Activated CD4-positive, alpha-beta memory T cell treated with anti-CD3 and anti-CD28 coated beads, Interleukin-2, amount 10 ng/mL, durations not matched to agents 7 days and 5 days (primary cell): ENCODE data around the gene ITSN1. TPM values are rescaled to one million over a fixed set of nuclear protein-coding genes. Genes with fewer than 3 reads are reported as not detected.
"Not testable (repeated sequence)": the region's sequence is repeated elsewhere in the genome, so short reads cannot be mapped to it uniquely, and the experiment has no call there.

ENCODE experiments used
- CTCF ChIA-PET: fragments of 350-600 bp; sonication (Branson Sonifier 250); formaldehyde crosslinking; loops from one replicate; lab custom pipeline; 2021; ENCODE audit warnings: antibody characterized with exemption, inconsistent platforms; lab: Charles Lee
- POLR2A ChIA-PET: fragments of 350-600 bp; sonication (Branson Sonifier 250); formaldehyde crosslinking; loops from one replicate; lab custom pipeline; 2021; ENCODE audit warnings: antibody characterized with exemption; lab: Charles Lee
- DNase-seq: peaks from one replicate; pipeline ENCODE4 v3.0.0-alpha.2; 2020
- H3K27ac Mint-ChIP-seq: one replicate; pipeline ENCODE4 v1.8.0; 2021; ENCODE audit warnings: mild to moderate bottlenecking, mixed read lengths
- H3K27me3 Mint-ChIP-seq: one replicate; pipeline ENCODE4 v1.8.0; 2021; ENCODE audit warnings: mixed read lengths
- H3K36me3 Mint-ChIP-seq: one replicate; pipeline ENCODE4 v1.8.0; 2021; ENCODE audit warnings: low read depth, mixed read lengths
- H3K4me1 Mint-ChIP-seq: one replicate; pipeline ENCODE4 v1.8.0; 2021; ENCODE audit warnings: mixed read lengths
- H3K4me3 Mint-ChIP-seq: one replicate; pipeline ENCODE4 v1.8.0; 2021; ENCODE audit warnings: mild to moderate bottlenecking, mixed read lengths
- H3K9me3 Mint-ChIP-seq: one replicate; pipeline ENCODE4 v1.8.0; 2021; ENCODE audit warnings: mixed read lengths
- total RNA-seq, 2 experiments: library from RNA; stranded (reverse); gene quantifications; one replicate each; pipeline ENCODE4 v1.2.3, GENCODE V29; 2021

The ITSN1 gene
- total RNA-seq, 2 experiments from 2014 or later: 2.7 to 4.0 TPM

DNA sequence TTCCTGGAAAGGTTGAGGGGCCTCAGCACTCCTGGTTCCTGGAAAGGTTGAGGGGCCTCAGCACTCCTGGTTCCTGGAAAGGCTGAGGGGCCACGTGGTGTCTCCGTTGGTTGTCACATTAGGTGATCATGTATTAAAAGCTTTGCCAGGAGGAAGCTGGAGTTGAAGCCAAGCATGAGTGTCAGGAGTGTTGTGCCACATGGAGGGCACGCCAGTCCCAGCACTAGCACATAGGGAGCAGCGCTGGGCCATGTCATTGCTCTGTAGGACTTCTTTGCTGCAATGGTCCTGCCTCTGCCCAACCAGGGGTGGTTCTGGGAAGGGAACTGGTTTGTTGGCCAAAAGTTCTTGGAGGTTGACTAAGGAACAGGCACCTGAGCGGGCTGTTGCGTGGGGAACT lies 260.0 kb downstream of the ITSN1 start:
- Mint-ChIP-seq H3K4me3 (no peak overlapping the region), H3K27me3 (no peaks in the 10 kb centered on the region), H3K36me3 (peaks cover 58% of the 10 kb centered on the region), H3K4me1 (peaks cover 24% of the 10 kb centered on the region), H3K9me3 (no peaks in the 10 kb centered on the region), H3K27ac (no peak overlapping the region)
- ChIA-PET CTCF (interaction anchor here (1.0 to 1.3 kb wide), 3 partner anchors 12 to 460 kb away, joined by 3 to 6 read pairs (median 4); no protein-coding TSS in a partner anchor), POLR2A (interaction anchor here (1.0 kb wide), 1 partner anchor 46 kb away, joined by 3 read pairs; no protein-coding TSS in a partner anchor)
- no peak for DNase-seq

DNA sequence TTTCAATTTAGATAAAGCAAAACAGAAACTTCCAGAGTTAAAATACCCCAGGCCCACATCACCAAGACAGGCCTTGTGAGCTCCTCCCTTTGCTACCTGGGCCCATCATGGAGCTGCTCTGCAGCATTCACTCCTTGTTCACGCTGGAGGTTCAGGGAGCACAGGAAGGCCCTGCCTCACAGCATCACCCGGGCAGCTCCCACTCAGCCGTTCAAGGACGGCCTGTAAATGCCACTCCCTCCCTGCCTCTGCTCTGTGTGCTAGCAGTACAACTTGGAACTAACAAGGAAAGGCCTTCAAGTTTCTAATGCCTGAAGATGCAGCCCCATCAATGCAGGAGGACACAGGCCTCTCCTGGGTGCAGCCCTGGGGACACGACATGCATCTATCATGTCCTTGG lies 261.7 kb downstream of the ITSN1 start:
- no peak overlapping the region for H3K27ac Mint-ChIP-seq
- ChIA-PET POLR2A (no interaction called here), CTCF (interaction anchor here (0.8 kb wide), 1 partner anchor 10 kb away, joined by 3 read pairs; no protein-coding TSS in a partner anchor)
- no peak for DNase-seq
- H3K4me3 Mint-ChIP-seq: no peak overlapping the region
- peaks cover 72% of the 10 kb centered on the region for H3K36me3 Mint-ChIP-seq
- H3K4me1 Mint-ChIP-seq: peaks cover 24% of the 10 kb centered on the region
- no peaks in the 10 kb centered on the region for H3K9me3 Mint-ChIP-seq
- no peaks in the 10 kb centered on the region for H3K27me3 Mint-ChIP-seq

DNA sequence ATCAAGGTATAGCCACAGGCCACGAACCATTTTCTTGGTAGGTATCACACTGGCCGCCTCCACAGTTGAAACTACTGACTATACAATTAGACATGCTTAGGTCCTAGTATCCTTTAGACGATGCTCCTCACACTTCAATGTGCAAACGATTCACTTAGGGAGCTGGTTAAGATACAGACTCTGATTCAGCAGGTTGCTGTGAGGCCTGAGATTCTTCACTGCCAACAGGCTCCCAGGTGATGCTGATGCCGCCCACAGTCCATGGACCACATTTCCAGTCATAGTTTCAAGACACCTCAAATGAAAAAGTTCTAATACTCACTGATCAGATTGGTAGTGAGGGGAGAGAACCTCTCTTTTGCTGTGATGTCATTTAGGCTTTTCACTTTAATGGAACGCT lies 266.5 kb downstream of the ITSN1 start:
- H3K27me3 Mint-ChIP-seq: no peaks in the 10 kb centered on the region
- peaks cover 9% of the 10 kb centered on the region for H3K4me1 Mint-ChIP-seq
- POLR2A ChIA-PET: no interaction called here
- CTCF ChIA-PET: no interaction called here
- H3K4me3 Mint-ChIP-seq: no peak overlapping the region
- no peak overlapping the region for H3K27ac Mint-ChIP-seq
- DNase-seq: no peak
- no peaks in the 10 kb centered on the region for H3K9me3 Mint-ChIP-seq
- peaks cover 74% of the 10 kb centered on the region for H3K36me3 Mint-ChIP-seq

DNA sequence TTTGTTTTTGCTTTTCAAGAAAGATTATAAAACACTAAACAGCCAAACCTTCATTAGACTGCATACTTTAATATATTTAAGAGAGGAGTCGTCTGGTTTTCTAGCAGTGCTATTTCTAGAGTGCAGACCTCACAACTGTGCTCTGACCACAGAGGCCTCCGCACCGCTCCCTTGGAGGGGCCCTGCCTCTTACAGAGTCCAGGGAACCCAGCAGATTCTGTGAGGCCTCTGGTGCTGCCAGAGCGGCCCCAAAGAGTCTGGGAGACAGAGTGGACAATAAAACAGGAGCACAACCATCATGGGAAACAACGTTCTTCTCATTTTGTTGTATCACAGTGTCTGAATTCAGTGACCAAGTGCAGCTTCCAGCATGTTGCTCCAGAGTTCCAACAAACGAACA lies 267.5 kb downstream of the ITSN1 start:
- ChIA-PET POLR2A (no interaction called here), CTCF (no interaction called here)
- H3K9me3 Mint-ChIP-seq: no peaks in the 10 kb centered on the region
- no peaks in the 10 kb centered on the region for H3K27me3 Mint-ChIP-seq
- H3K4me1 Mint-ChIP-seq: peaks cover 17% of the 10 kb centered on the region
- no peak for DNase-seq
- no peak overlapping the region for H3K27ac Mint-ChIP-seq
- H3K36me3 Mint-ChIP-seq: peaks cover 70% of the 10 kb centered on the region
- H3K4me3 Mint-ChIP-seq: no peak overlapping the region

DNA sequence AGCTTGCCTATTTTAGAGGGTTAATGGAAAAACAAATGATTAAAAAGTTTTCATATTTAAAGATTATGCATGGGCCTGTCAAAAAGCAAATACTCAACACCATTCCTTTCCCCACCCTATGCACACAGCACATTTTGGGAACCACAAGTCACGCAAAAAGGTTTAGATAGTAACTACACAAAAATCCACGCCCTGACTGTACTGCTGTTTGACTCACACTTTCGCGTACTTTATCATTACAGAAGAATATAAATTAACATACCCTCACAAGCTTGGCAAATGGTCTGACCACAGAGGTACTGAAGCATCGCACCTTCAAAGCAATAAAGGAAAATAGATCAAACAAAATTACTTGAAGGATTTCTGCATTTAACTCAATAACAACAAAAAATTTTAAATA lies 271.9 kb downstream of the ITSN1 start:
- Mint-ChIP-seq H3K36me3 (peaks cover 43% of the 10 kb centered on the region), H3K4me1 (peaks cover 33% of the 10 kb centered on the region), H3K27ac (no peak overlapping the region), H3K4me3 (peak overlapping the region; percentile 94), H3K27me3 (no peaks in the 10 kb centered on the region), H3K9me3 (no peaks in the 10 kb centered on the region)
- POLR2A ChIA-PET: interaction anchor here (1.1 to 2.7 kb wide), 3 partner anchors 10 to 35 kb away, joined by 3 to 17 read pairs (median 12); no protein-coding TSS in a partner anchor
- DNase-seq: no peak
- CTCF ChIA-PET: interaction anchor here (0.8 to 2.1 kb wide), 5 partner anchors 10 to 440 kb away, joined by 3 to 9 read pairs (median 4); no protein-coding TSS in a partner anchor

DNA sequence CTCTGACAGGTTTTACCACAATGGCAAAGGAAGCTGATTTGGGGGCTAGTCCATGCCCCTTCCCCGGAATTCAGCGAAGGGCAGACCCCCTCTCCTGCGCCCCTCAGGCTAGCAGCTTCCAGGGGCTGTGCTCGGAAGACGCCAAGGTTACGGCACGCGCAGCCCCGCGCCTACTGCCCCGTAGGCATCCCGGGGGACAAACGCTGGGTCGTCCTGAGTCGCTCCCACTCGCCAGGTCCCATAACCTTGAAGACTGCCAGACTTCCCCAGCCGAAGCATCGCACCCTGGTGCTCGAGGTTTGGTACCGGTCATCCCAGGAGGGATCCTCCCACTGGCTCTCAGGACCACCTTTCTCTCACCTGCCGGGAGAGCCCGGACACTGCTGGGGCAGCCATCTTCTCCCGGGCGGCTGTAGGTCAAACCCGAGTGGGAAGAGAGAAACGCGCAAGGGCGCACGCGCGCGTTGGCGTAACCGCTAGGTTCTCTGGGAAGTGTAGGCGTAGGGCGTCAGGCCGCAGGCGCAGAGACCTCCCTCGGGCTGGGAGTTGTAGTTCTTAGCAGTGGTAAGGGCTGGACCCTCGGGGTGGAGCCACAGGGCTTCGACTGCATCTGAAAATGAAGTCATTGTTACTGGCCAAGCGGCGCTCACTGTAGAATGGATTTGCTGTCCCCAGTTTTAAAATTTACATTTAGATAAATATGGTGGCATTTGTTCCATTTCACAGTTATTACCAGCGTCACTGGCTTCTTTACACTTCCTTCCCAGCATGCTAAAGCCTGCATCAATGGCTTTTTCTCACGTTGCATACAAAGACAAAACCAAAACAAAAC lies 273.3 kb downstream of the ITSN1 start, which contains the start of gene ATP5PO:
Gene ATP5PO, minus strand, starts transcription at position 437 of the 832 bp plus-strand sequence. Its CDS starts 41 bp downstream, at position 396.
- peaks cover 31% of the 10 kb centered on the region for H3K36me3 Mint-ChIP-seq

DNA sequence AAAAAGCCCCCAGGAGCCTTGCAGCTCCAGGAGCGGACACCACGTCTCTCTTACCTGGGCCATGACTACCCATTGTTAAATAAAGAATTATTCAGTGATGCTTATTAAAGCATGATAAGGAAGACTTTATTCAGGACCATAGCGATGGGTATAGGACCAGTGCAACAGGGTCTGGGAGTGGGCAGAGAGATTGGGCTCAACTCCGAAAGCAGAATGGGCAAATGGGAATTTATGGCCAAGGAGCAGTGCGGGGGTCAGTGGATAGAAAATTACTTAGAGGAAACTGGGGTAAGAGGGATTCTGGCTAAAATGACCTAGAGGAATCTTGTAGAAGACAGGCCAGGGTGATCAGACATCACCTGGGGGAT lies 273.9 kb downstream of the ITSN1 start:
- CTCF ChIA-PET: no interaction called here

More for the DNA sequence above, 273.3 kb downstream of the ITSN1 start, which contains the start of gene ATP5PO:
- Mint-ChIP-seq H3K9me3 (no peaks in the 10 kb centered on the region), H3K27me3 (no peaks in the 10 kb centered on the region), H3K27ac (peak within 1 kb of the TSS; percentile 87), H3K4me1 (peaks cover 35% of the 10 kb centered on the region), H3K4me3 (peak within 1 kb of the TSS; percentile 94)
- ChIA-PET POLR2A (interaction anchor here (0.5 to 2.7 kb wide), 10 partner anchors 8 to 757 kb away, joined by 3 to 17 read pairs (median 3); no protein-coding TSS in a partner anchor), CTCF (interaction anchor here (0.6 to 2.1 kb wide), 4 partner anchors 8 to 439 kb away, joined by 3 to 9 read pairs (median 4); no protein-coding TSS in a partner anchor)
- peak; percentile 98 for DNase-seq

DNA sequence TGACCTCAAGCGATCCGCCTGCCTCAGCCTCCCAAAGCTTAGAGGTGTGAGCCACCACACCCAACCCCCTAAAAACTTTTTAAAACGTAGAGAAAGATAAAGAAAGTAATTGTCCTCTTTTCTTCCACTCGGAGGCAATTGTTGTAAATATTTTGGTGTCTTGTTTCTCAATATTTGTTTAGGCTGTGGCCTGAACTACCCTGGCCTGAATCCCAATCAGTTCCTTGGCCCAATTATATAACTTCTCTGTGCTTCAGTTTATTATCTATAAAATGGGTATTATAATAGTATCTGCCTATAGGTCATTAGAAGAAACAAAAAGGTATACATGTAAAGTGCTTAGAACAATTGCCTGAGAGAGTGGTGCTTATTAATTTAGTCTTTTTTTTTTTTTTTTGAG lies 275.1 kb downstream of the ITSN1 start:
- Mint-ChIP-seq H3K9me3 (no peaks in the 10 kb centered on the region), H3K4me1 (peaks cover 37% of the 10 kb centered on the region), H3K4me3 (no peak overlapping the region), H3K27me3 (no peaks in the 10 kb centered on the region), H3K27ac (no peak overlapping the region), H3K36me3 (peaks cover 23% of the 10 kb centered on the region)
- ChIA-PET CTCF (interaction anchor here (9.0 kb wide), 1 partner anchor 432 kb away, joined by 253 read pairs; no protein-coding TSS in a partner anchor), POLR2A (no interaction called here)
- no peak for DNase-seq

More for the DNA sequence above, 273.9 kb downstream of the ITSN1 start:
- H3K27me3 Mint-ChIP-seq: no peaks in the 10 kb centered on the region
- H3K4me3 Mint-ChIP-seq: peak overlapping the region; percentile 94
- peaks cover 25% of the 10 kb centered on the region for H3K36me3 Mint-ChIP-seq
- H3K27ac Mint-ChIP-seq: peak overlapping the region; percentile 87
- no peak for DNase-seq
- no peaks in the 10 kb centered on the region for H3K9me3 Mint-ChIP-seq
- POLR2A ChIA-PET: interaction anchor here (1.1 to 2.7 kb wide), 3 partner anchors 16 to 431 kb away, joined by 3 to 17 read pairs (median 12); no protein-coding TSS in a partner anchor
- H3K4me1 Mint-ChIP-seq: peaks cover 37% of the 10 kb centered on the region

DNA sequence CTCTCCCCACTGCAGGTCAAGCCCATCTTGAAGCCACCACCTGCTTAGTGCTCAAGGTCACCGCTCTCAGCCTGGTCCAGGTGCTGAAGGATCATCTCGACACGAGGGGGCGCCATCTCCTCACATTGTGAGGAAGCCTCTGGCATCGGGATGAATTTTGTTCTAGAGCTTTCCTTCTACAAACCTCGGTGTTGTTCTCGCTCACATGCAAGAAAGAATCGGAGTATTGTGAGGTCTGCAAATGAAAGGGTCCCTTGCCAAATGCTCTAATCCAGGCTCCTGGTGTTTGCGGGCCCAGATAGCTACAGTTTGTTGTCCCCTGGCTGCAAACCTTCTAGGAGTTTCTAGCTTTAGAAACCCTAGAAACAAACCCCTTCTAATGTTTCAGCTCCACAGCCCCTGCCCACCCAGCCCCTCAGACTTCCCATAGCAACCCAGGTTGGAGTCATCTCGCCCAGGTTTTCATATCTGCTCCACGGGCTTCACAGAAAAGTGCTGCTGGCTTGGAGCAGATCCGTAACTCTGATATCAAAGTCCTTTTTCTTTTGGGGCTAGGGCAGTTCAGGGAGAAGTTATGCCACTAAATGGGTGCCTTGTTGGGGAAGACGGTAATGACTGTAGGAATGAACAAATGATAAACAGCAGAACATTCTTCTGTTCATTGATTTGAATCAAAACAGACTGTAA lies 281.9 kb downstream of the ITSN1 start:
- Mint-ChIP-seq H3K27ac (no peak overlapping the region), H3K4me1 (peaks cover 18% of the 10 kb centered on the region), H3K9me3 (no peaks in the 10 kb centered on the region), H3K27me3 (no peaks in the 10 kb centered on the region), H3K36me3 (peaks cover 4% of the 10 kb centered on the region), H3K4me3 (no peak overlapping the region)
- DNase-seq: peak; percentile 90
- ChIA-PET POLR2A (interaction anchor here (0.6 to 3.0 kb wide), 18 partner anchors 9 to 424 kb away, joined by 3 to 30 read pairs (median 4); partner anchors contain the start of genes MRPS6 and SLC5A3), CTCF (interaction anchor here (0.7 to 9.0 kb wide), 59 partner anchors 8 to 692 kb away, joined by 3 to 253 read pairs (median 5); partner anchors contain the start of genes ATP5PO, MRPS6 and SLC5A3)

DNA sequence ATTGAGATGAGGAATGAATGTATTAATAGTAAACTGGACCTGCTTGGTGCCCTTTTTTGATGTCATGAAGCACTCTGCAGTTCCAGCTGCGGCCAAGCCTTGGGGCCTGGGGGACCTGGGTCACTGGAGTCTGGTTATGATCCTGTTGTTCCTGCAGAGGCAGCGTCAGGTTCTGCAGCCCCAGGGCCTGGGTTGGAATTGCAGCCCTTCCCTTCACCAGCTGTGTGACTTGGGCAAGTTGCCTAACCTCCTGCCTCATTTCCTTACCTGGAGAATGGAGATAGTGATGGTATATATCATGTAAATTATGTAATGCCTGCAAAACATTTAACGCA lies 282.4 kb downstream of the ITSN1 start:
- H3K36me3 Mint-ChIP-seq: peaks cover 4% of the 10 kb centered on the region
- no peaks in the 10 kb centered on the region for H3K9me3 Mint-ChIP-seq
- ChIA-PET POLR2A (interaction anchor here (0.8 to 3.0 kb wide), 12 partner anchors 8 to 424 kb away, joined by 3 to 30 read pairs (median 5); partner anchors contain the start of genes MRPS6 and SLC5A3), CTCF (interaction anchor here (0.7 to 9.0 kb wide), 45 partner anchors 8 to 692 kb away, joined by 3 to 253 read pairs (median 5); partner anchors contain the start of genes ATP5PO, MRPS6 and SLC5A3)
- H3K27ac Mint-ChIP-seq: no peak overlapping the region
- no peaks in the 10 kb centered on the region for H3K27me3 Mint-ChIP-seq
- H3K4me3 Mint-ChIP-seq: no peak overlapping the region
- peaks cover 18% of the 10 kb centered on the region for H3K4me1 Mint-ChIP-seq
- DNase-seq: no peak

DNA sequence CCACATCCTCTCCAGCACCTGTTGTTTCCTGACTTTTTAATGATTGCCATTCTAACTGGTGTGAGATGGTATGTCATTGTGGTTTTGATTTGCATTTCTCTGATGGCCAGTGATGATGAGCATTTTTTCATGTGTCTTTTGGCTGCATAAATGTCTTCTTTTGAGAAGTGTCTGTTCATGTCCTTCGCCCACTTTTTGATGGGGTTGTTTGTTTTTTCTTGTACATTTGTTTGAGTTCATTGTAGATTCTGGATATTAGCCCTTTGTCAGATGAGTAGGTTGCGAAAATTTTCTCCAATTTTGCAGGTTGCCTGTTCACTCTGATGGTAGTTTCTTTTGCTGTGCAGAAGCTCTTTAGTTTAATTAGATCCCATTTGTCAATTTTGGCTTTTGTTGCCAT lies 283.9 kb downstream of the ITSN1 start:
- H3K36me3 Mint-ChIP-seq, POLR2A ChIA-PET, H3K27ac Mint-ChIP-seq: not testable (repeated sequence)

More for the DNA sequence above, 283.9 kb downstream of the ITSN1 start:
- CTCF ChIA-PET, DNase-seq, H3K27me3 Mint-ChIP-seq, H3K4me3 Mint-ChIP-seq, H3K9me3 Mint-ChIP-seq: not testable (repeated sequence)
- peaks cover 16% of the 10 kb centered on the region for H3K4me1 Mint-ChIP-seq
